Keratinocyte (primary cell): ENCODE data around the gene PTPRT. TPM values are rescaled to one million over a fixed set of nuclear protein-coding genes. Genes with fewer than 3 reads are reported as not detected.

Source experiments
- DNase-seq: peaks from one replicate; pipeline ENCODE4 v3.0.0-alpha.2; 2011; ENCODE audit warnings: low read depth, missing footprints, low spot score
- FAIRE-seq: peaks from 2 replicates; lab custom pipeline; 2011; peaks lifted over from hg19 to GRCh38; lab: Jason Lieb, UNC
- H2AFZ ChIP-seq: 2 replicates; pipeline ENCODE4 v1.6.0; 2012; ENCODE audit warnings: low read length, control low read depth, inconsistent platforms; ENCODE audit not compliant: control insufficient read depth
- H3K27ac ChIP-seq: 2 replicates; pipeline ENCODE4 v1.5.1; 2011; ENCODE audit warnings: low read length; ENCODE audit not compliant: control insufficient read depth, insufficient read depth
- H3K27me3 ChIP-seq: 3 replicates; pipeline ENCODE4 v1.6.0; 2011; ENCODE audit warnings: low read length; ENCODE audit not compliant: control insufficient read depth, insufficient read depth; ENCODE audit errors: extremely low read depth
- H3K36me3 ChIP-seq, 2 experiments: 2 replicates in 1 of 2; 3 replicates in 1 of 2; pipeline ENCODE4 v1.5.1; 2011; ENCODE audit warnings: low read length in 2 of 2, mild to moderate bottlenecking in 1 of 2; ENCODE audit not compliant: control insufficient read depth in 2 of 2, insufficient read depth in 2 of 2; ENCODE audit errors: extremely low read depth in 1 of 2
- H3K4me1 ChIP-seq: 3 replicates; pipeline ENCODE4 v1.5.1; 2011; ENCODE audit warnings: low read length; ENCODE audit not compliant: control insufficient read depth, insufficient read depth; ENCODE audit errors: extremely low read depth
- H3K4me2 ChIP-seq: 3 replicates; pipeline ENCODE4 v1.6.0; 2011; ENCODE audit warnings: low read depth, low read length; ENCODE audit not compliant: control insufficient read depth, insufficient read depth; ENCODE audit errors: extremely low read depth
- H3K4me3 ChIP-seq, 3 experiments: fragments of 200-600 bp in 1 of 3; sonication (generic) in 1 of 3; 2 replicates in 2 of 3; 3 replicates in 1 of 3; pipeline ENCODE4 v1.5.1; 2011 to 2016; ENCODE audit warnings: low read length in 3 of 3, mild to moderate bottlenecking in 3 of 3, control low read depth in 2 of 3, inconsistent platforms in 1 of 3, low read depth in 1 of 3, mixed read lengths in 1 of 3, mixed run types in 1 of 3, moderate library complexity in 1 of 3; ENCODE audit not compliant: control insufficient read depth in 2 of 3, insufficient read depth in 2 of 3; ENCODE audit errors: extremely low read depth in 1 of 3
- H3K79me2 ChIP-seq: 2 replicates; pipeline ENCODE4 v1.6.0; 2012; ENCODE audit warnings: low read length; ENCODE audit not compliant: control insufficient read depth, insufficient read depth
- H3K9ac ChIP-seq: 3 replicates; pipeline ENCODE4 v1.6.0; 2011; ENCODE audit warnings: low read length; ENCODE audit not compliant: control insufficient read depth, insufficient read depth; ENCODE audit errors: extremely low read depth
- H3K9me1 ChIP-seq: 3 replicates; pipeline ENCODE4 v1.6.0; 2011; ENCODE audit warnings: low read length; ENCODE audit not compliant: control insufficient read depth, insufficient read depth; ENCODE audit errors: extremely low read depth
- H3K9me3 ChIP-seq: 2 replicates; pipeline ENCODE4 v1.5.1; 2012; ENCODE audit warnings: low read depth, low read length; ENCODE audit not compliant: control insufficient read depth
- H4K20me1 ChIP-seq: 3 replicates; pipeline ENCODE4 v1.6.0; 2011; ENCODE audit warnings: low read length; ENCODE audit not compliant: control insufficient read depth, insufficient read depth; ENCODE audit errors: extremely low read depth
- CTCF ChIP-seq, 3 experiments: IDR thresholded peaks in 1 of 3; conservative IDR thresholded peaks in 1 of 3; optimal IDR thresholded peaks in 1 of 3; 2 replicates in 2 of 3; 3 replicates in 1 of 3; pipeline versions ENCODE3 to v1.5.1; 2011; ENCODE audit warnings: low read length in 3 of 3, mild to moderate bottlenecking in 3 of 3, moderate library complexity in 2 of 3, control low read depth in 1 of 3, inconsistent platforms in 1 of 3; ENCODE audit not compliant: insufficient read depth in 2 of 3; ENCODE audit errors: extremely low read depth in 1 of 3
- EZH2 ChIP-seq: IDR thresholded peaks from one replicate; pipeline ENCODE4 v1.6.1; 2012; ENCODE audit warnings: inconsistent platforms, mild to moderate bottlenecking, low read length, moderate library complexity
- dilution Hi-C: fragments of 300-500 bp; cut with MboI; formaldehyde crosslinking; loops from one replicate; pipeline ENCODE4 v1.7.0; 2020; ENCODE audit warnings: low sequenced_read_pairs; ENCODE audit not compliant: extremely low pct_ligation_motif_present
- polyA plus RNA-seq, 5 experiments: library from polyadenylated mRNA; depleted of rRNA in 3 of 5; stranded (reverse) in 3 of 5; stranded (forward) in 1 of 5; unstranded in 1 of 5; fragments of >200 nt; gene quantifications; 1 replicate in 1 of 5; 2 replicates in 3 of 5; 3 replicates in 1 of 5; pipeline versions ENCODE4 v1.2.1 to v1.2.3, GENCODE V29; 2011 to 2012; ENCODE audit warnings: missing spikeins in 2 of 5, low read depth in 1 of 5, low replicate concordance in 1 of 5

The PTPRT gene
- polyA plus RNA-seq, 1 donor (not counting 4 experiments of a cell fraction or from before 2014, with no cell fraction given): not detected

DNA sequence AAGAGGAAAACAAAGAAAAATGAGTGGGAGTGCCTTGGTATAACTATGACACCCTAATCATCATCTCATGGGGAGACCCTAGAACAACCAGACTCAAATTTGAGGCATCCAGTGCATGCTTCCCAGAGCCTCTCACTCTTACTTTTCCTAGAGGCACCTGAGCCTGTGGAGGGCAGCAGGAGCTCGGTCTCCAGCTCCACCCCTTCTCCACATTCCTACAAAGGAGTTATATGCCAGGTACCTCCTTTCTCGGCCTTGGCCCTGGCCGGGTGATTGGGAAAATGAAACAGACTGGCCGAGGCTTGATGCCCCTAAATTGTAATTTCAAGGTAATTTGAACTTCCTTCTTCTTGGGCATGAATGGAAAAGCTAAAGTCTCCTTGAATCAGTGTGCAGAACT is 810.3 kb downstream of the PTPRT start:
- dilution Hi-C loops: no loop called here
- H4K20me1 ChIP-seq: no peaks in the 10 kb centered on the region
- peaks cover 2% of the 10 kb centered on the region for H3K9me3 ChIP-seq

DNA sequence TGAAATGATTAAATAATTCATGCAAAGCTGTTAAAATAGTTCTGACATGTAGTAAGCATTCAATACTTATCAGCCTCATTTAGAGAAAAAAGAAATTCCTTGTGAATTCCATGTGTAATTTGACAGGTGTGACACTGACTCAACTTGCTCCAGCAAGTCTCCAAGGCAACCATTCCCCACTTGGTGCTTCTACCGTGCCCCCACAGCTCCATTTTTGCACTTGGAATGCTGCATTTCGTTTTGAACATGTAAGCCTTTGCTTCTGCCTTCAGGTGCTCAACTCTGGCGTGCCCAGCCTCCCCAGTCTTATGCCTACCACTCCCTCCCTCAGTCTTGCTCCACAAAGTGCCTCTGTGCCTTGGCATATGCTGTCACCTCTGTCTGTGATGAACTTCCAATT is 810.9 kb downstream of the PTPRT start:
- Histone ChIP-seq H3K9ac (no peak overlapping the region), H3K9me1 (no peaks in the 10 kb centered on the region), H4K20me1 (no peaks in the 10 kb centered on the region), H3K36me3 (no peaks in the 10 kb centered on the region), H3K4me2 (no peak overlapping the region), H3K27me3 (no peaks in the 10 kb centered on the region), H2AFZ (no peak overlapping the region), H3K79me2 (no peaks in the 10 kb centered on the region), H3K4me1 (no peaks in the 10 kb centered on the region), H3K4me3 (no peak overlapping the region), H3K27ac (no peak overlapping the region), H3K9me3 (peaks cover 2% of the 10 kb centered on the region)
- FAIRE-seq: no peak
- DNase-seq: no peak
- dilution Hi-C loops: no loop called here
- TF ChIP-seq EZH2 (no peak), CTCF (optimal IDR thresholded peaks at IDR 0.05 in 1 of 3, IDR thresholded peaks at IDR 0.05 in 1 of 3, conservative IDR thresholded peaks at IDR 0.05 in 1 of 3; ENCODE audit: extremely low read depth in 1 of 3, insufficient read depth in 2 of 3, low read length in 3 of 3) (no peak)

More for the DNA sequence above, 810.3 kb downstream of the PTPRT start:
- no peak overlapping the region for H2AFZ ChIP-seq
- no peaks in the 10 kb centered on the region for H3K27me3 ChIP-seq
- no peak for FAIRE-seq
- no peak overlapping the region for H3K9ac ChIP-seq
- no peaks in the 10 kb centered on the region for H3K9me1 ChIP-seq
- H3K27ac ChIP-seq: no peak overlapping the region
- H3K79me2 ChIP-seq: no peaks in the 10 kb centered on the region
- no peaks in the 10 kb centered on the region for H3K4me1 ChIP-seq
- no peak for DNase-seq
- TF ChIP-seq CTCF (optimal IDR thresholded peaks at IDR 0.05 in 1 of 3, IDR thresholded peaks at IDR 0.05 in 1 of 3, conservative IDR thresholded peaks at IDR 0.05 in 1 of 3; ENCODE audit: extremely low read depth in 1 of 3, insufficient read depth in 2 of 3, low read length in 3 of 3) (no peak), EZH2 (no peak)
- H3K4me3 ChIP-seq: no peak overlapping the region
- H3K36me3 ChIP-seq: no peaks in the 10 kb centered on the region
- no peak overlapping the region for H3K4me2 ChIP-seq
